Kidney capillary endothelial cell (primary cell): ENCODE results near the gene AOPEP.
A peak's percentile ranks its signal among the peaks of the same experiment; 100 is the strongest.

Source experiments
- DNase-seq: peaks from one replicate; pipeline ENCODE4 v3.0.0-alpha.2; 2018; ENCODE audit warnings: low spot score

Gene AOPEP

DNA sequence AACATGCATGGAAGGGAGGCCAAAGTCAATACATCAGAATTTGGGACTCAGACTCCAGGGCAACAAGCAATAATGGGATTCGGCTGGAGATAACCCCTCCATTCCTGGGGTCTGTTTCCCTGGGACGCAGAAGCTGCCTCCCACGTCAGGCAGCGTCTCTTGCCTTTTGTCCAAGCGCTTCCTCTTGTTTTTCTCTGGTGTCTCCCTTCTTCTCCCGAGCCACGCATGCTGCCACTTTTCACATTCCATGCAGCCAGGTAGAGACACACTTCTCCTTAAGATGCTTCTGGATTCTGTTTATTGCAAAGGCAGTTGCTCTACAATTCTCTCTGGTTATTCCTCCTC, 267.3 kb downstream of the AOPEP start:
- no peak for DNase-seq

DNA sequence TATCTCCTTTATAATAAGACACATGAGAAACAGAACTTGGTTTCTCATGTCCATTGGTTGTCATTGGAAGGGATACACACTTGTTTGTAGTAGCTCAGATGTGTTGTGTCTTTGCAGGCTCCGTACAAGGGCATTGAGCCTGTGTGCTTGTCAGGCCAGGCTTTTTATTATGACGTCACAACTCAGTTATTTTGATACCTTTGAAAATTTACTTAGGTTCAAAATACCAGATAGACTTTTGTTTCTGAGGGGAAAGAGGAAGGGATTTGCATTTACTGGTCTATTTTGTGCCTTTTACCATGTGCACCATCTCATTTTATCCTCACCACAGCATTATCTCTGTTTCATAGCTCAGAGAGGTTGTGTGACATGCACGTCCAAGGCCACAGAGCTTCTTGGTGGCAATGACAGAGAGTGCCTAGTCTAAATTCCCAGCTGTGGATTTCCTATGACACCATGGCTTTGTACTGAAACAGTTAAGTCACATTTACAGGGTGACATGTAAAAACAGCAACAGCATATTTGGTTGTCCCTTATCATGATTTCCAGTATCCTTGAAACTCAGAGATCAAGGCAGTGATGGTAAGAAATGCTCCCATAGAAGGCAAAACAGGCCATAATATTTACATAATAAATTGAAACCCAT, 268.7 kb downstream of the AOPEP start:
- no peak for DNase-seq

DNA sequence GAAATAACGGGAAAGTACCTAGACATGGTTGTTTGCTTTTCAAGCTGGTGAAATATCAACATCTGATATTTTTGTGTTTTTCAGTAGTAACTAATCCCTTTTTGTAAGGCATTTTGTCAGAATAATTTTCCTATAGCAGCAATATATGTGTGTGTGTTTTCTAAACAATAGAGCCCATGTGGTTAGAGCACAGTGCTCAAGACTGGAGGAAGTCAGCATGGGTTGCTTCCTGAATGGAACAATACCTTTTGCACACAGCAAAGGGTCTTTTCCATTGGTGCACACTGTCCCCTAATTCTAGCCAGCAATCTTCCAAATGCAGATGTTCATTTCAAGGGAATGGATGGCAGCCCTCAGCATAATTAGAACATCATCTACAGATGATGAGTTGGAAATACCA, 270.1 kb downstream of the AOPEP start:
- DNase-seq, result peak; percentile 62

DNA sequence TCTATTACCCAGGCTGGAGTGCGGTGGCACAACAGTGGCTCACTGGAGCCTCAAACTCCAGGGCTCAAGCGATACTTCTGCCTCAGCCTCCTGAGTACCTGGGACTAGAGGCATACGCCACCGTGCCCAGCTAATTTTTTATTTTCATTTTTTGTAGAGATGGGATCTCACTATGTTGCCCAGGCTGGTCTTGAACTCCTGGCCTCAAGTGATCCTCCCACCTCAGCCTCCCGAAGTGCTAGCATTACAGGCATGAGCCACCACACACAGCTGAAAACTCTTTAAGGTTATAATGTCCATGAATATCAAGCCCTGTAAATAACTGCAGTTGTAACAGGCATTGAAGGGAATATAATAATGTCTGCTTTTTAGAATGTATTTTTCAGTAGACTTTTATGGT, 271.2 kb downstream of the AOPEP start:
- DNase-seq, result no peak

DNA sequence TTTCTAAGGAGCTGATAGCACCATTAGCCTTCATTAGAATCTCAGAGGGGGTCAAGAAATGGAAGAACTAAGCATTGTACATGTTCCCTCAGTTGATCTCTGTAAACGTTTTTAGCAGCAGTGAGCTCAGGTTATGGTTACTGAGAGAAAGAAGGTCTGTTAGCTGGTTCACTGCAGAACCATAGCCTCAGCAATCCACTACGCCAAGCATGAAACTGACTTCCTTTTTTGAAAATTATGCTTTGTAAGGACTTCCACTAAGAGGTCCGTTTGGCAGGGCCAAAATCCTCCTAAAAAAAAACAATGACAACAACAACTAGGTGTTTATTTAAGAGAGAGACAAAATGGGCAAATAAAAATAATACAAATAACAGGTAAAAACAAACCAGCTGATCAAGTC, 273.3 kb downstream of the AOPEP start:
- DNase-seq, result no peak

DNA sequence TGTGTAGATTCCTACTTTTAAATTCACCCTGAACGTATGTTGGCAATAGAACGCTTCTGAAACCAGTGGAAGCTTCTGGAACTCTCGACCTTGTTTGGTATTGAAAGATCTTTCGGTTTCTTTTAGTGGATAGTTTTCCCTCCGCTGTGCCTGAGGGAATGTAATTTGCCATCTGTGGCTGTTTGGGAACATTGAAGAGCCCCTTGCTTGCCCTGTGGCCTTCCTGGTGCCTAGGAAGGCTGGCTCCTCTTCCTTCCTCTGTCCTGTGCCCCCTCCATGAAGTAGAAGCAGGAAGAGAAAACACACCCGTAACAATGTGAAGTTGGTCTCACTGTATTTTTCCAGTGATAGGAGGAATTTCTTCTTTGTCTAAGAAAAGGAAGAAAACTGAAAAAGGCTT, 274.3 kb downstream of the AOPEP start:
- DNase-seq, result no peak

DNA sequence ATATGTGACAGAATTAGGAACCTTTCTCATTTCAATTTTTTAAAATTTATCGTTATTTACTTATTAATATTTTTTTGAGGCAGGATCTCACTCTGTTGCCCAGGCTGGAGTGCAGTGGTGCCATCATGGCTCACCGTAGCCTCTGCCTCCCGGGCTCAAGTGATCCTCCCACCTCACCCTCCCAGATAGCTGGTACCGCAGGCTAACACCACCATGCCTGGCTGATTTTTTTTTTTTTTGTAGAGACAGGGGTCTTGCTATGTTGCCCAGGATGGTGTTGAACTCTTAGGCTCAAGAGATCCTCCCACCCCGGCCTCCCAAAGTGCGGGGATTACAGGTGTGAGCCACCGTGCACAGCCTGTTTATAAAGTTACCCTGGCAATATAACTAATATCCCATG, 275.2 kb downstream of the AOPEP start:
- DNase-seq, result no peak

DNA sequence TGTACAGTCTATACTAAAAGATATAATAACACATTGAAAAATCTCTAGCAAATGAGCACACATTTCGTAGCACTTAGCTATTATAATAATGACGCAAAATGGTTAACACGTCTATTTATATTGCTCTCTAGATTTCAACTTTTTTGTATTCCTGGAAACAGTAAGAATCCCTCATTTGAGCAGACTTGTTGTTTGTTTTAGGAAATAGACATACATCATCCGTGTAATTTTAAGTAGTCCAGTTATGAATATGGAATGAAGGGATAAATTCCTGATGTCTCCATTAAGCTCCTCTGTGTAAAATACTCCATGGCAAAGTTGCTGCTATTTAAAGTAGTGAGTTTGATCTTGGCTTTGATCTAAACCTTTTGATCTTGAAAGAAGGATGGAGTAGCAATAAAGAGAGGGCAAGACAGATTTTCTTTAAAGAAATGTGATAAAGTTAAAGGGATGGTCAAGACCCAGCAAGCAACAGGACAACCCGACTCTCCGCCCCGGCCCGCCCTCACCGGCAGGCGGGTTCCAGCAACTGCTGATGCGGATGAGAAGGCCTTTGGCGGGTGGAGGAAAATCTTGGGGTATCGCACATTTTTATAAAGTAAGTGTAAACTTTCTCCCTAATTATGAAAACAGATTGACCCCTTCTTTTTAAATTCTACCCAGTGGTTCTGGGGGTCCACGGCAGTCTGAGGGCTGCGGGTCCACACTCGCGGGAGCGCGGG, 277.4 kb downstream of the AOPEP start:
- DNase-seq, result peak; percentile 29

DNA sequence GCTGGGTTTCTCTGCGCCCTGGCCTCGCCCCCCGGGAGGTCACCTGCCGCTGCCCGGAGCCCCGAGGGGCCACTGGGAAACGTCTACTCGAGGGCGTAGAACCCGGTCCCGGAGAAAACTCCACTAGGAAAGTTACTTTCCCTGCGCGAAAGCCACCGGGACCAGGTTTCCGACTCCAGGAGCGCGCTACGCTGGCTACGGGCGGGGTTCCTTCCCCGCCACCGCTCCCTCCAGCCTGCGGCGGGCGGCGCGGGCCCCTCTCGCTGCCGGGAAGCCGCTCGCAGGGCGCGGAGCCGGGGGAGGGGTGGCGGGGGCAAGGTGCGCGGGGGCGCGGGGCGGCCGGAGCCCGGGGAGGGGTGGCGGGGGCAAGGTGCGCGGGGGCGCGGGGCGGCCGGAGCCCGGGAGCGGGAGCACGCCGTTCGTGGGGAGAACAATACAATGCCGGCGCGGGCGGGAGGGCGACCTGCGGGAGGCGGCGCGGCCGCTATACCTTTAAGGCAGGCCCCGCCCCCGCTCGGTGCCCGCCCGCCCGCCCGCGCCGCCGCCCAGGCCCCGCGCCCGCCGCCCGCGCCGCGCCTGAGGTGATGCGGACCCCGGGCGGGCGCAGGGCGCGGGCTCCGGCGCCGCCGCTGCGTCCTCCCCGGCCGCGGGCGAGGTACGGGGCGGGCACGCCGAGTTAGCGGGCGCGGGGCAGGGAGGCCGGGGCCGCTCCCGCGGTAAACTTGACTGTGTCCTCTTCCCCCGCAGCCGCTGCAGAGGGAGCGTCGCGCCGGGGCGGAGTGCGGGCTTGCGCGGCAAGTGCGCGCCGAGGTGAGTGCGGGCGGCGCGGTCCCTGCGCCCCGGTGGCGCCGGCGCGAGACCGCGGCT, 278.1 kb downstream of the AOPEP start:
- DNase-seq, result no peak

DNA sequence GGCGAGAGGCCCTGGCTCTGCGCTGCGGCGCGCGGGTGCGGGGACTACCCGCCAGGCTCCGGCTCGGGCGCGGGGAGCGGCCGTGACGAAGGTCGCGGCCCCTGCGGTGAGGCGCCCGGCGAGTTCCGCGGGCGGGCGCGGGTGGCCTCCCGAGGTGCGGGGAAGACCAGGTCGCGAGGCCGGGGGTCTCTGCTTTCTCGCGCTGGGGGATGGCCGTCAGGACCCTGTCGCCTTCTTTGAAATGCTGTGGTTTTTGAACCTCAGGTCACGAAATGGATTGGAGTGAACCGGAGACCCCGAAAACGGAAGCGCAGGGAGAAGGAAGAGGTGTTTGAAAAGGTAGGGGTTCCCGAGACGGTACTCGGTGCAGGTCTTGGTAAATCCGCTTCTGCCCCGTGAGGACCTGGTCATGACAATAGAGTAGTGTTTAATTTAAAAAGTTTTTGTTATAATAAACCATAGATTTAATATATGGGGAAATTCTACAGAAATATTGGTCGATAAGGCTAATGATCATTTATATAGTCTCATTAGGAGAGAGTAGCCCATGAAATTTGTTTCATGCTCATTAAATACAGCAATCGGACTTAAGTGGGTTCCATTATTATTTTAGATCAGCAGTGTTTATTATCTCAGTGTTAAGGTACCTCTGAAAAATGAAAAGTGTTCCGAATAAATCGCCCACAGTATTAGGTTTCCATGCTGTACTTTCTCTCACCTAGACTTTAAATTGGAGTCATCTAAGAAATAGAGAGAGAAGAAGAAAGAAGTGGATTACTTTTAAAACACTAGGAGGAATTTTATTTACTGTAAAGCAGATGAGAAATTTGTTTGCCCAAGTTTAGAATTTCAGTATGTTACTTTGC, 279.0 kb downstream of the AOPEP start:
- peak; percentile 31 for DNase-seq

DNA sequence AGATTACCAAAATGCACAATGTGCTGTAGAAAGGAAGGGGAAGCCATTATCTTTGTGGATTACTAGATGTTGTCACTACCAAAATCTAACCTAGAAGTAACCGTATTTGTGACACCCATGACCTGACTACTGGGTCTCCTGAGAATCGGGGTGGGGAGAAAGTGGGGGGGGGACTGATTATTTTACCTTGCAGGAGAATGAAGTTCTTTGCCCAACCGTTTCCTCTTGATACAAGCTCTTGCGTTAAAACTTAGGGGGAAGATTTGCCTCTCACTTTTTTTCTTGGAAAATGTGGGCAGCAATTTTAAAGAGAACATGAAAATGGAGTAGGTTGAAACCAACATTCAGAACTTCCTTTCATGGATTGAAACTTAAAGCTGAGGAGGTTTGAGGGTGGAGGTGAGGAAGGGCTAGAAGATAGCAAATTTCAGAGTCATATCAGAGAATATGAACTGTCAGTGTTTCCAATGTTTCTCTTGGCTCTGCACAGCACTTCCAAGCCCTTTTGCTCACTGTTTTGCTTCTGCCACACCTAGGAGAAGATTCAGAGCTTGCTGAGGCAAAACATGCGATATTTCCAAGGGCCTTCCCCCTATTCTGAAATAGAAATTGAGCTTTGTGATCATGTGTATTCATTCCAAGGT, 280.8 kb downstream of the AOPEP start:
- DNase-seq, result no peak

DNA sequence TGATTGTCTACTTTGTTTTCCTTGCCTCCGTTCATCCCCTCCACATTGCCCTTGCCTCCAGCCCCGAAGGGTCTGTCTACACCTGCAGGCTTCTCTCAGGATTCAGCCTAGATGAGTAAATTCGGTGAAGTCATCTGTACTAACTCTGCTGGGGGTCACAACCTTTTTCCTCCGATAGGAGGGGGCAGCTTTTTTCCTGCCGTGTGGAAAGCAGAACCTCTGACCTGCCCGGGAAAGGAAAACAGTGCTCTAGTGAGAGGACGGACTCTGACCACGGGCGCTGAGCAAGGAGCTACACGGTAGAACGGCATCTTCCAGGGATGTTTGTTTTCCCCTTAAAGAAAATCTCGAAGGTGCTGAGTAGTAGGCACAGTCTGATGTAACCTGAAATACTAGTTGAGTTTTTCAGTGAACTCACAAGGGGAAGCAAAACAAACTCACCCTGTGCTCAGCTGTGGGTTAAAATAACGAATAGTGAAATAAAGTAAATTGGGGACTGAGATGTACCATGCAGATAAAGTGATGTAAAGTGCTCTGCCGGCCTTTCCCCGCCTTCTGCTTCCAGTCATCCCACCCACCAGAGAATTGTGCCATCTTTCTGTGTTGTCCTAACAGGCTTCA, 281.8 kb downstream of the AOPEP start:
- no peak for DNase-seq

DNA sequence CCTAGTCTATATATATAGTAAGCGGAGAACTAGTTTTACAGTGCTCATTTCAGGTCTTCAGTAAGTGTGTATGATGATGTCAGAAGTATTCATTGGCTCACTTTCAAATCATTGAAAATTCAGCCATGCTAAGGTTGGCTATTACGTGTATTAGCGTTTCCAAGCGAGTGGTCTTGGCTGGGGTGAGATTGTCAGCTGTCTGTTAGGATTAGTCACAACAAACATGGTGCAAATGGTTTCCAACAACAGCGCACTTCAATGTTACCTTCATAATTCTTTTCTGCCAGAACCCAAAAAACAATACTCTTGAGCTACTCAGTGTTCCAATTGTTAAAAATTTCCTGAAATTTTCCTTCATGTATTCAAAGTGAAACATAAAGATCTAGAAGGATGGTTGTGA, 283.0 kb downstream of the AOPEP start:
- DNase-seq, result no peak

DNA sequence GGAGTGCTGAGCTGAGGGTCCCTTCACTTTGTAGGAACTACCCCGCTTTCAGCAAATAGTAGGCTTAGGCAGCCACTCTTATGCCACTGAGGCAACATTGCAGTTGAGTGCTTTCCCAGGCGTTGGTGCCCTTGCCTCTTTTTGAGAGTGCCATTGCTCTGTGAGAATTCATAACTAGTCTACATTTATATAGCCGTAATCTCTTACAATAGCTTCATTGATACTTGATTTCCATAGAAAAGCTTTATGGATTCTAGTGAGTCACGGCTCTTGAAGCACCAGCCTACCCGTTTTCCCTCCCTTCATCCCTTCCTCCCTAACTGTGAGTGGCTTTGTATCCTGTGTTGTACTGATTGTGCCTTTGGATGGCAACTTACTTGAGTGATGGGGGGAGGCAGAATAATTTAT, 283.9 kb downstream of the AOPEP start:
- no peak for DNase-seq

DNA sequence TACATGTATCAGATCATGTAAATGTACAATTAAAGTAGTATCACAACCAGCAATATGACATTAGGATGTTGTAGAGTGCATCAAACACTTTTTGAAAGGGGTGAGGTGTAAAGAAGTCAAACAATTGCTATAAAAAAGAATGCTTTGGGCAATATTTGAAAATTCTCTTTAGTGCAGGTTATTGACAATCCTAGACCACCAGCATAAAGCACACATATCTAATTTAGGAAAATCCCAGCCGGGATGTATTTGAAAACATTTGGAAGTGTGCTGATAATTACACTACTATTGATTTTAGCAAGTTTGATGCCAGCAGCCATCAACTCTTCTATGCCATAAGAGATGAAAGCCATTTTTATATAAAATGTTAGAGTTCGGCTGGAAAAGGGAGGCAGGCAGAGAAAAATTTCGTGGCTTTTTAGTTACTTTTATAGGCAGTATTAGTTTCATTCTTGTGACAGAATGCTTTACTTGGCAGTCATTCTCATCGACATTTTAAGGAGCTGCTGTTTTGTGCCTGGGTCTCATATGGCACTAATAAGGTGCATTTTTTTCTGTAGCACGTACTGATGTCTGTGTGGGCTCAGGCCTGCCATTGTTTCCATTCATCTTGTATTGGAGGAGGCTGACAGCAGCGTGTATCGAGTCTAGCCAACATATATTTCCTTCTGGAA, 285.7 kb downstream of the AOPEP start:
- DNase-seq, result no peak

DNA sequence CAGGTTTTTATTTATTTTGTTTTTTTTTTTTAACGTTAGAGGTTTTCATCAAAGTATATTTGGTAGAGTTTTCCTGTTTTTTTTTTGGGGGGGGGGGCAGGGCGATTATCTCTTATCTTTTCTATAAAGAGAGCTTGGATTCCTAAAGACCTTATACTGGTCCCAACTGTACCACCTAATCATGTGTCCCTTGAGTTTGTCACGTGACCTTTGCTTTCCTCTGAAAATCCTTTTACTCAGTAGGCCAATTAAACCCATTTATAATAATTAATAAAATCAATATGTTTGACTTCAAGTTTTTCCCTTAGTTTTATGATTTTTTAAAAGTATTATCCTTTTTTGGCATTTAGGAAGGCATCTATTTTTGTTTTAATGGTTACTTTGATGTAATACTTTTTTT, 286.4 kb downstream of the AOPEP start:
- no peak for DNase-seq

DNA sequence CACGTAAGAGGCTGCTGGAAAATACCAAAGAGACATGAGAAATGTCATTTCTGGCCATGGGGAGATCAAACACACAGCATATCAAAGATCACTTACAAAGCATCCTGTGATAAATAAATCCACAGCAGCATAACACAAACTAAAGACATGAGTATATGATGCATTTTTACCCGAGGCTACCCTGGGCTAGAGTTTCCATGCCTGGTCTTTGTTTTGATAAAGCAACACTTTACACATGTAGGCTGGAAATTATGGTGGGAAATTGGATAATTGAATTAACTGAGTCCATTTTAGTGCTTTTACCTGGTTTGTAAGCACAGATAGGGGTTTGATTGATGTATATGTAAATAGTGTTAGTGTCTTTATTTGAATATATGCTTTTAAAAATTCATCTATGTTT, 288.4 kb downstream of the AOPEP start:
- DNase-seq, result no peak

DNA sequence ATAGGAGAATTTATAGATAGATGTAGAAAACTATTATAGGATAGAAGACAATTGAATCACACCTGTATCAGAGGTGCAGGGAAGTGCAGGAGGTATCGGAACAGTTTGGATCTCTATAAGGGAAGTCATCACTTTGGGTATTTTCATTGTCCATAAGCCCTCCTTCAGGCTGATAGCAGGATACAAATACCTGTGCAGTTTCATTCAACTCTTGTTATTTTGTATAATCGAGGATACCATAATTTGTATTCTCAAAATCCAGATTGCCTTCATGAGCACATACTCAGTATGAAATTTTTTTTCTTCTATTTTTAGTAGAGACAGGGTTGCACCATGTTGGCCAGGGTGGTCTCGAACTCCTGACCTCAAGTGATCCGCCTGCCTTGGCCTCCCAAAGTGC, 289.1 kb downstream of the AOPEP start:
- DNase-seq, result no peak

DNA sequence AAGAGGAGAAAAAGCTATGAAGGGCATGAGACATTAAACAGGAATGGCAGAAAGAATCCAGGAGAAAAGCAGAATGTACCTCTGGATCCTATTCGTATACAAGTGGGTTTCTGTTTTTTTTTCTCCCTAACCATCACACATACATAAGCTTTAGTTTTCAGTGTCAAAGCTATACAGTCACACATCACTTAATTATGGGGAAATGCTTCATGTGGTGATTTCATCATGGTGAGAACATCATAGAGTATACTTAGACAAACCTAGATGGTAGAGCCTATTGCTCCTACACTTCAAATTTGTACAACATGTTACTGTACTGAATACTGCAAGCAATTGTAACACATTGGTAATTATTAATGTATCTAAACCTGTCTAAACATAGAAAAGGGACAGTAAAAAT, 290.6 kb downstream of the AOPEP start:
- no peak for DNase-seq

DNA sequence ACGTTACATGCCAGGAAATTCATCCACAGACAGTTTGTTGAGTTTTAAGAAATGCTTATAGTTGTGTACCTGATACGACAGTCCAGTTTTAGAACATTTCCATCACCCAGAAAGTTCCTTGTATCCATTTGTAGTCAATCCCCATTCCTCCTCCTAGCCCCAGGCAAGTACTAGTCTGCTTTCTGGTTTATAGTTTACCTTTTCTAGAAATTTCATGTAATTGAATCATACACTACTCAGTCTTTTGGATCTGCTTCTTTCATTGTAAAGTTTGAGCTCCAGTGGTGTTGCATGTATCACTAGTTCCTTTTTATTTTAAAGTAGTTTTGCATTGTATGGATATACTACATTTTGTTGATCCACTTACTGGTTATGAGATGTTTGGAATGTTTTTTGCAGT, 291.2 kb downstream of the AOPEP start:
- DNase-seq, result no peak
